ENCODE measurements around the gene FGF8. TPM values are rescaled to one million over a fixed set of nuclear protein-coding genes. Genes with fewer than 3 reads are reported as not detected.

FGF8 gene
- total and polyA plus RNA-seq, 9 of the 15 experiments (the other 6 are each of a cell fraction or from before 2014, with no cell fraction given), result 0.13 to 0.82 (median 0.37) TPM; not detected in 5

DNA sequence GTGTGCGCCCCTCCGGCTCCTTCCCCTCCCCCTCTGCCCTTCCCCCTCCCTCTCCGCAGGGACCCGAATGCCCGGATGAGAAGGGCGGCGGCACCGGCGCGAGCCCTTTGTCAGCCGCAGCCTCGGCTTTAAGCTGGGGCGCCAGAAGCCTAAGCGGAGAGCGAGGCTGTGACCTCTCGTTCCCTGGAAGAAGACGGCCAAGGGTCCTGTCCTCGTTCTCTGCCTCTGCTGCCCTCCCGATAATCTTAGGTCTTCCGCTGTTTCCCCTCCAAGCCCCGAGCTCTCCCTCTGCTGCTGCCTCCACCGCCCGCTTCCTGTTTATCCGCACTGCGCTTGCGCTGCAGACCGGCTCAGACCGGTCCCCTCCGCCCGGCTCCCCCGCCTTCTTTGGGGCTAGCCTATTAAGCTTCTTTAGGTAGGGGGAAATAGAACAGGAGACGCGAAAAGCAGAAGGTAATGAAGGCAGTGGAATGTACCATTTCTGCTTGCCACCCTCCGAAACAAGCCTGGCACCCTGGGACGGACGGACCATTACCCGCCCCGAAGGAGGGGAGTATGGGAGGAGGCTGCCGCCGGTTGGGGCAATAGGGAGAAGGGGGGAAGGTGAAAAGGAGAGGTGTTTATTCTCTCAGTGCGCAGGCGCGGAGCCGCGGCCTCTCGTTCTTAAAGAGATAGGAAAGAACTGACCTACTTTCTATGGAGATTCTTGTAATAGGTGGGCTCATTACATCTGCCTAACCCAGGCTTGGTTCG, 42.4 kb upstream of the FGF8 start, which contains the start of gene OGA (continued):
- 0 out of 2 replicates have a peak, but pooled peaks have one; percentile 16 for TF ChIP-seq RREB1 (CRISPR knock-in tag; IDR thresholded peaks at IDR 0.05)
- no peak for TF ChIP-seq SIRT6 (IDR thresholded peaks at IDR 0.05; ENCODE audit: low read depth, low read length)
- TF ChIP-seq, protein P1, sequence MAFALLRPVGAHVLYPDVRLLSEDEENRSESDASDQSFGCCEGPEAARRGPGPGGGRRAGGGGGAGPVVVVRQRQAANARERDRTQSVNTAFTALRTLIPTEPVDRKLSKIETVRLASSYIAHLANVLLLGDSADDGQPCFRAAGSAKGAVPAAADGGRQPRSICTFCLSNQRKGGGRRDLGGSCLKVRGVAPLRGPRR (CRISPR knock-in tag; IDR thresholded peaks at IDR 0.05), result no peak
- no peak for TF ChIP-seq ZNF324 (CRISPR knock-in tag; IDR thresholded peaks at IDR 0.05)
- 0 out of 2 replicates have a peak, but pooled peaks have one; percentile 5 for TF ChIP-seq C11orf30 (IDR thresholded peaks at IDR 0.05; ENCODE audit: low read depth)
- no peak; the same call in 1 of the 2 replicates for TF ChIP-seq RB1 (IDR thresholded peaks at IDR 0.05; ENCODE audit: low read depth)
- TF ChIP-seq, protein P2, sequence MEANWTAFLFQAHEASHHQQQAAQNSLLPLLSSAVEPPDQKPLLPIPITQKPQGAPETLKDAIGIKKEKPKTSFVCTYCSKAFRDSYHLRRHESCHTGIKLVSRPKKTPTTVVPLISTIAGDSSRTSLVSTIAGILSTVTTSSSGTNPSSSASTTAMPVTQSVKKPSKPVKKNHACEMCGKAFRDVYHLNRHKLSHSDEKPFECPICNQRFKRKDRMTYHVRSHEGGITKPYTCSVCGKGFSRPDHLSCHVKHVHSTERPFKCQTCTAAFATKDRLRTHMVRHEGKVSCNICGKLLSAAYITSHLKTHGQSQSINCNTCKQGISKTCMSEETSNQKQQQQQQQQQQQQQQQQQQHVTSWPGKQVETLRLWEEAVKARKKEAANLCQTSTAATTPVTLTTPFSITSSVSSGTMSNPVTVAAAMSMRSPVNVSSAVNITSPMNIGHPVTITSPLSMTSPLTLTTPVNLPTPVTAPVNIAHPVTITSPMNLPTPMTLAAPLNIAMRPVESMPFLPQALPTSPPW (CRISPR knock-in tag; IDR thresholded peaks at IDR 0.05), result peak; percentile 99
- TF ChIP-seq ZNF408 (CRISPR knock-in tag; IDR thresholded peaks at IDR 0.05; ENCODE audit: low read depth), result no peak
- TF ChIP-seq CLOCK (CRISPR knock-in tag; IDR thresholded peaks at IDR 0.05; ENCODE audit: borderline replicate concordance), result no peak
- TF ChIP-seq CHAMP1 (IDR thresholded peaks at IDR 0.05), result no peak
- peak; percentile 100 for TF ChIP-seq TAF1 (IDR thresholded peaks at IDR 0.05; ENCODE audit: control insufficient read depth, extremely low read depth, insufficient read depth, low read length, severe bottlenecking)
- TF ChIP-seq SP2 (IDR thresholded peaks at IDR 0.05; ENCODE audit: extremely low read depth, low read depth, low read length, poor library complexity, severe bottlenecking), result no peak
- no peak for TF ChIP-seq MECOM (CRISPR knock-in tag; IDR thresholded peaks at IDR 0.05)

Measured in K562 (cell line).